Transverse colon (tissue), 4 donors: ENCODE results near the gene NSD1.

Source experiments
- CTCF ChIP-seq, 5 experiments: fragments of 200-600 bp in 3 of 5; fragments of 450-650 bp in 2 of 5; sonication (generic) in 3 of 5; IDR thresholded peaks; 1 replicate in 2 of 5; 2 replicates in 3 of 5; pipeline ENCODE4 v1.5.1; 2016 to 2017; ENCODE audit warnings: antibody characterized with exemption in 5 of 5, inconsistent platforms in 3 of 5, mild to moderate bottlenecking in 2 of 5, moderate library complexity in 1 of 5
- EP300 ChIP-seq: sonication (generic); formaldehyde crosslinking; IDR thresholded peaks from one replicate; pipeline ENCODE4 v1.6.1; 2017; ENCODE audit warnings: antibody characterized with exemption, low read depth
- POLR2AphosphoS5 ChIP-seq, 3 donors: sonication (generic); formaldehyde crosslinking; IDR thresholded peaks; one replicate each; pipeline ENCODE4 v1.6.1; 2016; ENCODE audit warnings: antibody characterized with exemption in 3 of 3

GRCh38 chr5:177189965-177190364 lies 56.4 kb downstream of the NSD1 start:
- TF ChIP-seq EP300 (no peak), CTCF (IDR thresholded peaks at IDR 0.05) (no peak), POLR2AphosphoS5 (IDR thresholded peaks at IDR 0.05) (no peak)
